Measurements from ENCODE around the gene SIT1.
"Not testable (repeated sequence)": the region's sequence is repeated elsewhere in the genome, so short reads cannot be mapped to it uniquely, and the experiment has no call there.

SIT1 gene

DNA sequence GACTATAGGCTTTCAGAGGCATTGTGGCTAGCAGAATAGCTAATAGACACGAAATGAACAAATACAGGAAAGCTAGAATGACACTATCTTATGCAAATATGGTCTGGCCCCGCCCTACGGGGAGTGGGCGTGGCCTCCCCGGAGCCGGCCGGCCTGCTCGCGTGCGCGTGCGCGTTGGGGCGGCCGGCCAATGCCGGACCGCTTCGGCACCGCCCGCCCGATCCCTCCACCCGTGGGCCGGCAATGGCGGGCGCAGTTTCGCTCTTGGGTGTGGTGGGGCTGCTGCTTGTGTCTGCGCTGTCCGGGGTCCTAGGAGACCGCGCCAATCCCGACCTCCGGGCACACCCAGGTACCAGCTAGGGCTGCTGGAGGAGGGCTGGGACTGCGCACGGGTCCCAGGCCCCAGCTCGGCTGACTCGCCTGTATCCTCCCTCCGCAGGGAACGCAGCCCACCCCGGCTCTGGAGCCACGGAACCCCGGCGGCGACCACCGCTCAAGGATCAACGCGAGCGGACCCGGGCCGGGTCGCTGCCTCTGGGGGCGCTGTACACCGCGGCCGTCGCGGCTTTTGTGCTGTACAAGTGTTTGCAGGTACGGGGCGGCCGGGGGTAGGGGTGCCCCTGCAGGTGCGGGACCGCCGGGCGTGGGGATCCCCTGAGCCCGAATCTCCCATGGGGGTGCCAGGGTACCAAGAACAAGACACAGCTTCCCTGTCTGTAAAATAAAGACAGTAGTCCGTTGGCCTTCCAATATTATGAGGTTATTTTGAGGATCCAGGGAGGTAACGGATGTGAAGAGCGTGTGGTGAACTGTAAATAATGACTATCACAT is 7.6 kb upstream of the SIT1 start, which contains the start of gene CCDC107:
CCDC107 (plus strand) TSS at position 156 of the 831 bp plus-strand sequence; CDS start at position 244, 88 bp downstream.
- DNase-seq: peak; percentile 50

DNA sequence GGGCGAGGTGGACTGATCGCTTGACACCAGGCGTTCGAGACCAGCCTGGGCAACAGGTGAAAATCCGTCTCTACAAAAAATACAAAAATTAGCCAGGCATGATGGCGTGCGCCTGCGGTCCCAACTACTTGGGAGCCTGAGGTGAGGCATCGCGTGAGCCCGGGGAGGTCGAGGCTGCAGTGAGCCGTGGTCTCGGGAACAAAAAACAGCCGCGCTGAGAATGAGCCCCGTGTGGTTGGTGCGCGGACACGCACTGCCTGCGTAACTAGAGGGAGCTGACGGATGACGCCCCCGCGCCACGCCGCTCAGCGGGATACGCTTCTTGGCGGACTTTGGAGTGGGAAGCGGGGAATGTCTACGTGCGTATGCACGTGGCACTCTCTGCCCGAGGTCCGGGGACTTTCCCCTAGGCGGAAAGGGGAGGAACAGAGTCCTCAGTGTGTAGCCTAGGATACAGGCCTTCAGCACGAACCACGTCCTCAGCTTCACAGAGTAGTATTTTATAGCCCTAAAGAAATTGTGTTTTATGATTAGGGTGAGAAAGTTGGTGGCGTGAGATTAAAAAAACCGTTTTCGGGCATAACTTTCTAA is 6.9 kb upstream of the SIT1 start, which contains the start of gene RMRP:
RMRP (minus strand) TSS at position 474 of the 591 bp plus-strand sequence.
- peak; percentile 97 for DNase-seq

DNA sequence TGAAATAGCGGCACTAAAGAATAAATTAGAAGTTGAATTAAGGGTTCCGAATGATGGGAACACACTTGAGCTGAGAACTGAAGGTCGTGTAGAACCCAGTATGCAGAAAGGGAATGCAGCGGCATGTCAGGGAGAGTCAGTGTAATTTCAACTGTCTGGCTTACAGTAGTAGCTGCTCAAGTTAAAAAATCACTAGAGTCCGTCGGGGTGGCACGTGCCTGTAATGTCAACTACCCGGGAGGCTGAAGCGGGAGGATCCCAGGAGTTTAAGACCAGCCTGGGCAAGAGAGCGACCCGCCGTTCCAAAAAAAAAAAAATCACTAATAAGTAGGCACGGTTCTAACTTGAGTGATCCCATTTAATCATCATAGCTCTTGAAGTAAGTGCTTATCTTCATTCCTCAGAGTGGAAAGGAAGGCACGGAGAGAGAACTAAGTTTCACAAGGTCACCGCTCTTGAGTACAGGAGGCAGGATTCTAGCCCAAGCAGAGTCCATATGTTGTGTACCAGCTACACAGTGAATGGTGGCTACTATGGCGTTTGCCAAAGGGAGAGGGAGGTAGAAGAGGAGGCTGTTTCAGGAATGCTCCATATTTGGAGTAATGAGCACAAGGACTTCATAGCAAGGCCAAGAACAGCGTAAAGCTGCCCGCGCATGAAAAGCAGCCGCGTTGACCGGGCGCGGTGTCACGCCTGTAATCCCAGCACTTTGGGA is 6.3 kb upstream of the SIT1 start:
- DNase-seq: no peak

DNA sequence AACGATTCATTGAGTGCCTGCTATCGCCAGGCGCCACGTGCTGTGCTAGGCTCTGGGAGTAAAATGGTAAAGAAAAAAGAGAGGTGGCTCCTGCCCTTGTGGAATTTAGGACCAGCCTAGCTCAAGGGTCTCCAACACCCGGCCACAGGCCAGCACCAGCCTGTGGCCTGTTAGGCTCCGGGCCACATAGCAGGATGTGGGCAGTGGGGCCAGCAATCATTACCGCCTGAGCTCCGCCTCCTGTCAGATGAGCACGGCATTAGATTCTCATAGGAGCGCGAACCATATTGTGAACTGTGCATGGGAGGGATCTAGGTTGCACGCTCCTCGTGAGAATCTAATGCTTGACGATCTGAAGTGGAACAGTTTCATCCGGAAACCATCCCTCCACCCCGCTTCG is 5.6 kb upstream of the SIT1 start:
- DNase-seq: no peak

DNA sequence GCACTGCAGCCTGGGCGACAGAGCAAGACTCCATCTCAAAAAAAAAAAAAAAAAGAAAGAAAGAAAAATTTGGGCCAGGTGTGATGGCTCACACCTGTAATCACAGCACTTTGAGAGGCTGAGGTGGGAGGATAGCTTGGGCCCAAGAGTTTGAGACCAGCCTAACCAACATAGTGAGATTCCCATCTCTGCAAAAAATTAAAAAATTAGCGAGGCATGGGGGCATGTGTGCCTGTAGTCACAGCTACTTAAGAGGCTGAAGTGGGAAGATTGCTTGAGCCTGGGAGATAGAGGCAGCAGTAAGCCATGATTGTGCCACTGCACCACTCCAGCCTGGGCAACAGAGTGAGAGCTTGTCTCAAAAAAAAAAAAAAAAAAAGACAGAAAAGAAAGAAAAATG is 2.9 kb upstream of the SIT1 start:
- DNase-seq: no peak

DNA sequence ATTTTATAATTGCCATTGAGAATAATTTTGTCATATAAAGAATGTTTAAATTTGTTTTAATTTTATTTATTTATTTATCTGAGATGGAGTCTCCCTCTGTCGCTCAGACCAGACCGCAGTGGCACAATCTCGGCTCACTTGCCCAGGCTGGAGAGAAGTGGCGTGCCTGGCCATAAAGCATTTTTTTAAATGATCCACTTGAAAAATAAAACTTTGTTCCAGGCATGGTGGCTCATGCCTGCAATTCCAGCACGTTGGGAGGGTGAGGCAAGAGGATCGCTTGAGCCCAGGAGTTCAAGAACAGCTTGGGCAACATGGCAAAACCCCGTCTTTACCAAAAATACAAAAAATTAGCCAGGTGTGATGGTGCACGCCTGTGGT is 2.1 kb upstream of the SIT1 start:
- no peak for DNase-seq

DNA sequence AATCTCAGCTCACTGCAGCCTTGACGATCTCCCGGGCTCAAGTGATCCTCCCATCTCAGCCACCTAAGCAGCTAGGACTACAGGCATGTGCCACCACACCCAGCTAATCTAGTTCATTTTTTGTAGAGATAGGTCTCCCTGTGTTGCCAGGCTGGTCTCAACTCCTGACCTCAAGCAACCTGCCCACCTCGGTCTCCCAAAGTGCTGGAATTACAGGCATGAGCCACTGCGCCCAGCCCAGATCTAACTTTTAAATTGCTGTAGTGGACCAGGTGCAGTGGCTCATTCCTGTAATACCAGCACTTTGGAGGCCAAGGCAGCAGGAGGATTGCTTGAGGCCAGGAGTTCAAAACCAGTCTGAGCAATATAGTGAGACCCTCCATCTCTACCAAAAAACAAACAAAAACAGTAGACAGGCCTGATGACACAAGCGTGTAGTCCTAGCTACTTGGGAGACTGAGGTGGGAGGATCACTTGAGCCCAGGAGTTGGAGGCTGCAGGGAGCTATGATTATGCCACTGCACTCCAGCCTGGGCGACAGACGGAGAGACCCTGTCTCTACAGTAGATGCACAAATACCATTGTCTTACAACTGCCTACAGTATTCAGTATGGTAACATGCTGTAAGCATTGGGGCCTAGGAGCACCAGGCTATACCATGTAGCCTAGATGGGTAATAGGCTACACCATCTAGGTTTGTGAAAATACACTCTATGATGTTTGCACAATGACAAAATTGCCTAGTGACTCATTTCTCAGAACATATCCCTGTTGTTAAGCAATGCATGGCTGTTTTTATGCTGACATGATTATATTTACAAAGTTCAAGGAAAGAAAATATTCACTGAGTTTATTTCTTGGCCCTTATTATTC is 1.5 kb upstream of the SIT1 start:
- no peak for DNase-seq

DNA sequence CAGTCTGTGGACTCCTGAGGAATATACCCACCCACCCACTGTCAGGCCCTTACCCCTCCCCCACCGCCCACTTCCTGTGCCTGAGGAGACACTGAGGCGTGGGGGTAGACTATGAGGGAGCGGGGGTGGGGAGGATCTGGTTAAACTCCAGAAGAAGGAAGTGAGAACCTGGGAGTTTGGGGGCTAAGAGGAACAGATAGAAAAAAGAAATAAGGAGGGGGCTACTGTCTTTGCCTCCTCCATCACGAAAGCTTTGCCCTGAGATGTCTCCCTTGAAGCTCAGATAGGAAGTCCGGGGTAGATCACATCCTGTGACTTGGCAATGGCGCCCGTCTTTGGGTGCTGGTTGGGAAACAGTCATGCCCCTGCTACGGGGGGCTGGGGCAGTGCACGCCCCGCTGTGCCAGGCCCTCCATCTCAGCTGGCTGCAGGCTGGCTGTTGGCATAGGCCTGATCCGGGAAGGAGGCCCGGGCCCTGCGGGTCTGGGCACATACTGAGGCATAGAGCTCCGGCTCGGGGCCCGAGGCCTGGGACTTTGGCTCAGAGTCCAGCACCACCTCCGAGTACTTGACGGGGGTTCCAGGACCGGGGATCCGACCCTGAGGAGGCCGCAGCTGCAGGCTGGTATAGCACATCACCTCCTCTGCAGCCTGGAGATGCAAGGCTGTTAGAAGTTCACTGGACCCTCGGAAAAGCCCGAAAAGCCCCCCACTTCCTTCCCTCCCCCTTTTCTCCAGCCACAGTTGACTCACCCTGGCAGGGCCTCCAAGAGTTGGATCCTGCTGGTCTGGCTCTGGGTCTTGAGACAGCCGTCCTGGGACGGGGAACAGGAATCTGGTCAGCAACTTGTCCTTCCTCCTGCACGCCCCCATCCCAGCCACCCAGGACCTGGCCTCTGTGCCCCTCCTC is 1.0 kb downstream of the SIT1 start:
- no peak for DNase-seq

DNA sequence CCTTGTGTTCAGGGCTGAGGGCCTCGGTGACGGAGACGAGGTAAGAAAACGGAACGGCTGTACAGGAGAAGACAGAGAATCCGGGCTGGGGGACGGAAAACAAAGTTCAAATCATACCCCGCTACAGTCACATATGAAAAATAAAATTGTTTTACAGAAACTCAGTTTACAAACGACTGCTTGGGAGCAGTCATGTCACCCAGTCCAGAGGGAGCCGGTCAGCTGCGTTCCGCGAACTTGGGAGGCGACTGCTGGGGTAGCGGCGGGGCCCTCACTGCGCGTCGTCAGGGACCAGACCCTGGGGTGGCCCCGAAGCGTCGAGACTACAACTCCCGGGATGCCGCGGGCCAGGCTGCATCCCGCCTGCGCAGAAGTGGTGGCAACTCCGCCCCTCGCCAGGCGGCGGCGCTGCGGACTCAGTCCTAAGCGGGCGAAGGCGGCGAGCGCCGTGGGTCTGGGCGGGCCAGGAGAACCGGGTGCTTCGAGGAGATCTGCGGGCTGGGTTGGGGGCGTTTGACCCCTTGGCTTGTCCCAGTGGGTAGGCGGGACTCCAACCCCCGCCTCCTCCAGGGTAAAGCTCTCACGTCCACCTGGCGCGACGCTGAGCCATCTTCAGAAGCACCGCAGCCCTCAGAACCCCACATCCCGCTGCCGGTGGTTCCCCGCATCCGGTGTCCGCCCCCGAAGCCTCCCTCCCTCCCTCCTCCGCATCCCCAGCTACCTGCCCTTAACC is 4.0 kb downstream of the SIT1 start:
- peak; percentile 64 for DNase-seq

DNA sequence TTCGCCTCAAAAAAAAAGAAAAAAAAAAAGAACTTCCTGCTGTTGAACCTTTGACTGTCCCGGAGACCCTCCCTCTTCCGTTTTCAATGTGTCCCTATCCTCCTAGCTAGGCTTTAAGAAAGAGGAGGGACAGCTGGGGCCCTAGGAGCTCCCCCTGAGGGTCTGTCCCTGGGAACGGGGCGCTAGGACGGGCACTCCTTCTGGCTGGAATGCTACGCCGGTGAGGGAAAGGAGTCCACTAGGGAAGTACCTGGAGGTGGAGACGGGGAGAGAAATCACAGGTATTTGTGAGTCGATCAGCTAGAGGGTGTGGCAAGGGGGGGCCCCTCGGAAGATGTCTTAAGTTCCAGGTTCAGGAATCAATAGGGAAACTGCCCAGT is 4.6 kb downstream of the SIT1 start:
- no peak for DNase-seq

DNA sequence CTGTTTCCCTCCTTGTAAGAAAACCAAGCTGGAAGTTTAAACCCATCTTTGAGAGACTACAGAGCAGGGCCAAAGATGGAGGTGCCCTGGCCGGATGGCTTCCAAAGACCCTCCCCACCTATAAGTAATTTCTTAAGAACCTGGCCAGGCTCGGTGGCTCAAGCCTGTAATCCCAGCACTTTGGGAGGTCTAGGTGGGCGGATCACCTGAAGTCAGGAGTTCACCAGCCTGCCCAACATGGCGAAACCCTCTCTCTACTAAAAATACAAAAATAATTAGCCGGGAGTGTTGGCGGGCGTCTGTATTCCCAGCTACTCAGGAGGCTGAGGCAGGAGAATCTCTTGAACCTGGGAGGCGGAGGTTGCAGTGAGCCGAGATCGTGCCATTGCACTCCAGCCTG is 5.0 kb downstream of the SIT1 start:
- DNase-seq: not testable (repeated sequence)

DNA sequence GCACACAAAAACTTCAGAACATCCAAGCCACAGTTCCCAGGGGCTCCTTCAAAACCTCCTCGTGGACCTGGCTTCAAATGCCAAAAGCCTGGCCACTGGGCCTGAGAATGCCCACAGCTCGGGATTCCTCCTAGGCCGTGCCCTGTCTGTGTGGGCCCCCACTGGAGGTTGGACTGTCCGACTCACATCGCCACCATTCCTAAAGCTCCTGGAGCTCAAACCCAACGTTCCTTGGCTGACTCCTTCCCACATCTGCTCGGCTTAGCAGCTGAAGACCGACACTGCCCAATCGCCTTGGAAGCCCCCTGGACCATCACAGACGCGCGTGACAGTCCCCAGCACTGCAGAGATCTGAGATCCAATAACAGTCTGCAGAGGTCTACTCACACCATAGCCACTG is 7.7 kb downstream of the SIT1 start:
- no peak for DNase-seq

DNA sequence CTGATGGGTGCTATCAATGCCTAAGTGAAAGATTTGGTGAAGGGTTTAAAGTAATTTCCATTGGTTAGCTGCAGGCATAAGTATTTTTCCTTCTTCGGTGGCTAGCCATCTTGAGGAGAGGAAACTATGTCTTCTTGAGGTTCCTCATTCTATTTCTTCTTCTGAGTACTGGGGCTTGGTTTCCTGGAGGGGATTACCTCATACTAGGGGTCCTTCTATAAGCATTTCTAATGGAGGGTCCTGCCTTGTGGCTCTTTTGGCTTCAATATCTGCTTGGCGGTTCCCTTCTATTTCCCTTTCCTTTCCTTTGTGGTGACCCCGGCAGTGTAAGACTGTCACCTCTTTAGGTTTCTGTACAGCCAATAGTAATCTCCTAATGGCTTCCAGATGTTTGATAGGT is 9.3 kb downstream of the SIT1 start:
- DNase-seq: not testable (repeated sequence)

DNA sequence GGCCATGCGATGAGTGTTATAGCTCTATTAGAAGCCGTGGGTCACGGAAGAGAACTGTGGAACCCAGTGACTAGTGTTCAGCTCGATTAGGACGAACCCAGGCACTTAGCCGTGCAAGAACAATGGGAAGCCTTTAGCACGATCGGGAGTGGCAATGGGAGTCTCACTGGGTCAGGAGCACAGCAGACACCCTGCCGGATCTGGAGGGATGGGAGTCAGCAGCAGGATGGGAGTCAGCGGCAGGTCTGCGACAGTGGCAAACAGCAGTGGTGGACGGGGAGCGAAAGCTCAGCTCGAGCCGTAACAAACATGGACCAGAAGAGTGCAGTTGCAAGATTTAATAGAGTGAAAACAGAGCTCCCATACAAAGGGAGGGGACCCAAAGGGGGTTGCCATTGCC is 10.3 kb downstream of the SIT1 start:
- DNase-seq: not testable (repeated sequence)

DNA sequence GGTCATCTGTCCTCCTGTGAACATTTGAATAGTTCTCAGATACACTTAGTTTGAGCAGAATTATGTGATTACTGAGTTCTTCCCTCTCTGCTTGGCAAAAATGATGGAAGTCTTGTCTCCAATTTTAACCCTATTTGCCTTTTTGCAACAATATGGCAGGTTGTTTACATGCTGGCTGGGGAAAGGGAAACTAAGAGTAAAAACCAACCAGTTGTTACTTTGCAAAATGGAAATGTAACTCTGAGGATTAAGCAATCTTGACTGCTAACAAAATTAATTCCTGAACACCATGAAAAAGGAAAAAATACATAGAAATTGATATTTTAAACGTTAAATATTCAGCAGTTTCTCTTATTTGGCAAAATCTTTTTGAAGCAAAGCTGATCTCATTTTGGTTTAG is 11.1 kb downstream of the SIT1 start:
- DNase-seq: no peak

DNA sequence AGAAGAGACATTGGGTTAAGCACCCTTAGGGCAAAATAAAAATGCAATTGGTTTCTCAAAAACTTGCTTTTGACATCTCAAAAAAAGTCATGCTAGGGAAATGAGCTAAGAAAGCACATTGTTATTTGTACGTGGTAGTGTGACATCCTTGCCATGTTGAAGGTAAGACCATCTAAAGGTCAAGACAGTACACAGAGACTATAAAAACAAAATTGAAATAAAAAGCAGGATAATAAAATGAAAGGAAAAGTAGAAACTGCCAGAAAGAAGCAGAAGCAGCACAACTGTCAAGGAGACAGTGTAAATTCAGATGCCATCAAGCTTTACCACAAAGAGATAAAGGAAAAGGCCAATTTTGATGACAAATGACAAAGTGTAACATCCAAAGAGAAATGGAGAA is 11.5 kb downstream of the SIT1 start:
- DNase-seq: not testable (repeated sequence)

DNA sequence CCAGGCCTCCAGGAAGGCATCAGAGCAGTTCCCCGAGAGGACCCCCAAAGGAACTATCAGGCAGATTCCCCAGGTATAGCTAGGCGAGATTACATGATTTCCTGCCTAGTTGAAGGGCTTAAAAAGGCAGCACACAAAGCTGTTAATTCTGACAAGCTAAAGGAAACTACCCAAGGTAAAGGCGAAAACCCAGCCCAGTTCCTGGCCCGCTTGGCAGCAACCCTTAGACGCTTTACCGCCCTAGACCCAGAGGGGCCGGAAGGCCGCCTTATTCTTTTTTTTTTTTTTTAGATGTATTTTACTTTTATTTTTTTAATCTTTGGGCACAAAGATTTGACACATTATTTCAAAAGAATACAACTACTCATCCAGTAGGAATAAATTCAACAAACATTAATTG is 12.0 kb downstream of the SIT1 start:
- not testable (repeated sequence) for DNase-seq

DNA sequence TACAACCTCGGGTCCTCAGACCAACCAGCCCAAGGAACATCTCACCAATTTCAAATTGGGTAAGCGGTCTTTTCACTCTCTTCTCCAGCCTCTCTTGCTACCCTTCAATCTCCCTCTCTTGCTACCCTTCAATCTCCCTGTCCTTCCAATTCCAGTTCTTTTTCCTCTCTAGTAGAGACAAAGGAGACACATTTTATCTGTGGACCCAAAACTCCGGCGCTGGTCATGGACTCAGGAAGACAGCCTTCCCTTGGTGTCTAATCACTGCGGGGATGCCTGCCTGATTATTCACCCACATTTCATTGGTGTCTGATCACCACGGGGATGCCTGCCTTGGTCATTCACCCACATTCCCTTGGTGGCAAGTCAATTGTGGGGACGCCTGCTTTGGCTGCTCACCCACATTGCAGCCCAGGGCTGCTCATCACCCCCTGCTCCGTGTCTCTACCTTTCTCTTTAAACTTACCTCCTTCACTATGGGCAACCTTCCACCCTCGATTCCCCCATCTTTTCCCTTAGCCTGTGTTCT is 13.2 kb downstream of the SIT1 start:
- DNase-seq: not testable (repeated sequence)

DNA sequence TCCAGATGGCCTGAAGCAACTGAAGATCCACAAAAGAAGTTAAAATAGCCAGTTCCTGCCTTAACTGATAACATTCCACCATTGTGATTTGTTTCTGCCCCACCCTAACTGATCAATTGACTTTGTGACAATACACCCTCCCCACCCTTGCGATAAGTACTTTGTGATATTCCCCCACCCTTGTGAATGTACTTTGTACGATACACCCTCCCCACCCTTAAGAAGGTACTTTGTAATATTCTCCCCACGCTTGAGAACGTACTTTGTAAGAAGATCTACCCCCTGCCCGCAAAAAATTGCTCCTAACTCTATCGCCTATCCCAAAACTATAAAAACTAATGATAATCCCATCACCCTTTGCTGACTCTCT is 13.9 kb downstream of the SIT1 start:
- DNase-seq: not testable (repeated sequence)

DNA sequence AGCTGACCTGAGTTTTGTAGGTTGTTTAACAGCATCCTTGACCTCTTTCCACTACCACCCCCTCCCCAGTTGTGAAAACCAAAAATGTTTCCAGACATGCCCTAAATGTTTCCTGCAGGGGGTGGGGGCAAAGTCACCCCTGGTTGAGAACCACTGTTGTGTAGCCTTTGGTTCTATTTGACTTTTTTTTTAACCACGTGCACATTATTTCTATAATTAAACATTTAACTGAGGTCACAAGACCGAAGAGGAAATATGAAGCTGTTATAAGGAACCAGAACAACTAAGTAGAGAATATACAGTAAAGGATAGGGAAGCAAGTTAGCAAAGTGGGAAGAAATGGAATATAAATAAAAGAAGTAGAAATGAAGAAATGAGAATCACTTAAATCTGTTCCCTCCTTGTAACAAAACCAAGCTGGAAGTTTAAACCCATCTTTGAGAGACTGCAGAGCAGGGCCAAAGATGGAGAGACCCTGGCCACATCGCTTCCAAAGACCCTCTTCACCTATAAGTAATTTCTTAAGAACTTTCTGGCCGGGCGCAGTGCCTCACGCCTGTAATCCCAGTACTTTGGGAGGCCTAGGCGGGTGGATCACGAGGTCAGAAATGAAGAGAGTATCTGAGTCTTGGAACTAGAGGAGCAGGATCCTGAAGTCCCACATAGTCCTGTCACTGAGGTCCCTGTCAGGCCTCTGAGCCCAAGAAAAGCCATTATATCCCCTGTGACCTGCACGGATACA is 14.4 kb downstream of the SIT1 start:
- no peak for DNase-seq
